ENCODE measurements around the gene FGF22. TPM values are rescaled to one million over a fixed set of nuclear protein-coding genes. Genes with fewer than 3 reads are reported as not detected.

The FGF22 gene
- total and polyA plus RNA-seq, 2 of the 13 experiments (the other 11 are each of a cell fraction or from before 2014, with no cell fraction given): 0.24 TPM; not detected in 1

- no peaks in the 10 kb centered on the region for H3K79me2 ChIP-seq (ENCODE audit: insufficient read depth, low read length)
- POLR2A ChIA-PET: no interaction called here
- intact Hi-C loops (cut with micrococcal nuclease; ENCODE audit: unreplicated experiment): no loop called here
- no peaks in the 10 kb centered on the region for H3K36me3 ChIP-seq (replicated peaks in 1 of 2; ENCODE audit: control insufficient read depth in 1 of 2, insufficient read depth in 2 of 2, low read length in 2 of 2)
- no peak for TF ChIP-seq BCLAF1 (IDR thresholded peaks at IDR 0.05)
- no peak for ATAC-seq
- H3K4me1 ChIP-seq (ENCODE audit: insufficient read depth, low read length): peaks cover 16% of the 10 kb centered on the region
- CTCF ChIA-PET (ENCODE audit: low intra/inter-chr PET ratio, low total read pairs): no interaction called here
- 61% methylated on average over 17 of the region's 17 CpGs for WGBS (ENCODE audit: low lambda C conversion rate)
- BruUV-seq (replicated peaks): no TSS peak
- H3K27me3 ChIP-seq (ENCODE audit: control insufficient read depth in 1 of 2, insufficient read depth in 2 of 2, low read length in 2 of 2): peaks cover 1 to 13% of the 10 kb centered on the region in 2 experiments; a peak in 3 of 5 replicates
- no peak for DNase-seq (ENCODE audit: low spot score)
- no peaks in the 10 kb centered on the region for H4K20me1 ChIP-seq (ENCODE audit: insufficient read depth, low read length)
- no peak overlapping the region for H3K9ac ChIP-seq (ENCODE audit: insufficient read depth, low read depth, low read length)
- no peak for FAIRE-seq
- no peak overlapping the region for H3K27ac ChIP-seq (ENCODE audit: extremely low read length, insufficient read depth, low read length)
- in situ Hi-C loops (cut with HindIII; ENCODE audit: extremely low pct_ligation_motif_present, low pct_unique_long_range_greater_than_20kb): no loop called here
- H3K9me3 ChIP-seq (ENCODE audit: low read length): no peaks in the 10 kb centered on the region
- no peak overlapping the region for H3K4me2 ChIP-seq (ENCODE audit: low read depth, low read length)
- no peak overlapping the region for H3K4me3 ChIP-seq (replicated peaks in 1 of 3; ENCODE audit: insufficient read depth in 1 of 3, low read depth in 2 of 3, low read length in 3 of 3)
- H2AFZ ChIP-seq (ENCODE audit: low read length): no peak overlapping the region
Observed at GRCh38 chr19:688992-689391, 49.3 kb downstream of the FGF22 start.

- Histone ChIP-seq H3K4me2 (ENCODE audit: low read depth, low read length) (no peak overlapping the region), H3K79me2 (ENCODE audit: insufficient read depth, low read length) (no peaks in the 10 kb centered on the region), H3K36me3 (replicated peaks in 1 of 2; ENCODE audit: control insufficient read depth in 1 of 2, insufficient read depth in 2 of 2, low read length in 2 of 2) (no peaks in the 10 kb centered on the region), H3K27me3 (ENCODE audit: control insufficient read depth in 1 of 2, insufficient read depth in 2 of 2, low read length in 2 of 2) (peaks cover 3 to 21% of the 10 kb centered on the region in 2 experiments; a peak in 4 of 5 replicates), H3K4me3 (replicated peaks in 1 of 3; ENCODE audit: insufficient read depth in 1 of 3, low read depth in 2 of 3, low read length in 3 of 3) (no peak overlapping the region), H2AFZ (ENCODE audit: low read length) (no peak overlapping the region), H3K27ac (ENCODE audit: extremely low read length, insufficient read depth, low read length) (no peak overlapping the region), H3K9ac (ENCODE audit: insufficient read depth, low read depth, low read length) (no peak overlapping the region), H4K20me1 (ENCODE audit: insufficient read depth, low read length) (no peaks in the 10 kb centered on the region), H3K9me3 (ENCODE audit: low read length) (no peaks in the 10 kb centered on the region), H3K4me1 (ENCODE audit: insufficient read depth, low read length) (peaks cover 16% of the 10 kb centered on the region)
- intact Hi-C loops (cut with micrococcal nuclease; ENCODE audit: unreplicated experiment): no loop called here
- DNase-seq (ENCODE audit: low spot score) (no peak), ATAC-seq (no peak), FAIRE-seq (no peak)
- ChIA-PET POLR2A (interaction anchor here (1.1 to 2.1 kb wide), 2 partner anchors 9 to 13 kb away, joined by 4 to 7 read pairs; no protein-coding TSS in a partner anchor), CTCF (ENCODE audit: low intra/inter-chr PET ratio, low total read pairs) (no interaction called here)
- no TSS peak for BruUV-seq (replicated peaks)
- 60% methylated on average over 16 of the region's 18 CpGs for WGBS (ENCODE audit: low lambda C conversion rate)
- in situ Hi-C loops (cut with HindIII; ENCODE audit: extremely low pct_ligation_motif_present, low pct_unique_long_range_greater_than_20kb): no loop called here
- TF ChIP-seq MEF2D (CRISPR knock-in tag; IDR thresholded peaks at IDR 0.05) (no peak), HNRNPL (IDR thresholded peaks at IDR 0.05; ENCODE audit: low read depth, low read length) (no peak), ZBTB7A (CRISPR knock-in tag; IDR thresholded peaks at IDR 0.05) (no peak), ZNF605 (CRISPR knock-in tag; IDR thresholded peaks at IDR 0.05) (no peak), ETS1 (CRISPR knock-in tag; IDR thresholded peaks at IDR 0.05) (no peak), ZNF274 (CRISPR knock-in tag; IDR thresholded peaks at IDR 0.05) (no peak), ZNF547 (CRISPR knock-in tag; IDR thresholded peaks at IDR 0.05) (no peak), ZNF17 (CRISPR knock-in tag; IDR thresholded peaks at IDR 0.05) (no peak), MXI1 (IDR thresholded peaks at IDR 0.05; ENCODE audit: borderline replicate concordance, low read depth, low read length) (no peak), ZNF343 (CRISPR knock-in tag; IDR thresholded peaks at IDR 0.05) (no peak), SIN3B (IDR thresholded peaks at IDR 0.05; ENCODE audit: low read length) (no peak), KMT2B (CRISPR knock-in tag; IDR thresholded peaks at IDR 0.05) (no peak), ZNF331 (CRISPR knock-in tag; IDR thresholded peaks at IDR 0.05) (no peak), TMF1 (CRISPR knock-in tag; IDR thresholded peaks at IDR 0.05; ENCODE audit: low read depth) (no peak), FOXO1 (CRISPR knock-in tag; IDR thresholded peaks at IDR 0.05) (no peak), SETDB1 (CRISPR knock-in tag; IDR thresholded peaks at IDR 0.05; ENCODE audit: borderline replicate concordance) (no peak), KDM1A (CRISPR knock-in tag; IDR thresholded peaks at IDR 0.05) (no peak), GZF1 (CRISPR knock-in tag; IDR thresholded peaks at IDR 0.05) (no peak)
Observed at GRCh38 chr19:690203-690602, 50.5 kb downstream of the FGF22 start.
